GOT3 (cell line): ENCODE measurements around the gene TMEM92.
"Not testable (repeated sequence)": the region's sequence is repeated elsewhere in the genome, so short reads cannot be mapped to it uniquely, and the experiment has no call there.

Source experiments
- DNase-seq: peaks from one replicate; lab custom pipeline; 2025; ENCODE audit warnings: mixed read lengths; lab: John Stamatoyannopoulos, UW

Gene TMEM92

GRCh38 chr17:50301891-50302584, 27.8 kb downstream of the TMEM92 start:
- DNase-seq, result no peak

GRCh38 chr17:50303051-50303450, 28.8 kb downstream of the TMEM92 start:
- no peak for DNase-seq

DNA sequence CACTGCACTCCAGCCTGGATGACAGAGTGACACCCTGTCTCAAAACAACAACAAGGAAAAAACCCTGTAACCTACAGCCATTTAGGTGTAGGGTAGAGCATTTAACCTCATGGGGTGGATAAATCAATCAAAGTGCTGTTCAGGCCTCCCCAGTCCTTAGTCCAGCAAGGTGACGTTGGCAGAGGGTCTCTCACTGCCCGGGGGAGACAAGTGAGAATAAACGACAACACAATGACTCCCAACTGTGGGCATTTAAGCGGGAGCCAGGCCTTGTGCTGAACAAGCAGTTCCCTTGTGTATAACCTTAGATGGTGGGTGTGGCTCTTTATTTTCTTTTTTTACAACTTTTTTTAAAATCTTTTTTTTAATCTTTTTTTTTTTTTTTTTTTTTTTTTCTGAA, 29.3 kb downstream of the TMEM92 start:
- no peak for DNase-seq

GRCh38 chr17:50304781-50305404, 30.6 kb downstream of the TMEM92 start:
- DNase-seq, result no peak

DNA sequence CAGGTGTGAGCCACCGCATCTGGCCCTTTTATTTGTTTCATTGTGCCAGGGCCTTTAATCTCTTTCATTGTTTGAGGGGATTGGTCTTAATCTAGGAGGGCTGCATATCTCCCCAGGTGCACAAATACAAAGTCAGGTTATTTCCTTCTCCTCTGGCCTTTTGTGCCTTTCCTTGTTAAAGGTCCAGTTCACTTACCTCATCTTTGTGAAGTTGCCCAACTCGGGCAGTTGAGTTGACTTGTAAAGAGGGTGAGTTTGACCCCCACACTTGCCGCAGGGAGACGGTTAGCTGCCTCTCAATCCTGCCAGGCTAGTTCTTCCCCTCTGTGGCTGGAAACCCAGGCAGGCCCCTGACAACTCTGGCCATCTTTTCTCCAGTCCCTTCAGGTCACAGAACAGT, 33.4 kb downstream of the TMEM92 start:
- no peak for DNase-seq

GRCh38 chr17:50308666-50309065, 34.4 kb downstream of the TMEM92 start:
- no peak for DNase-seq

DNA sequence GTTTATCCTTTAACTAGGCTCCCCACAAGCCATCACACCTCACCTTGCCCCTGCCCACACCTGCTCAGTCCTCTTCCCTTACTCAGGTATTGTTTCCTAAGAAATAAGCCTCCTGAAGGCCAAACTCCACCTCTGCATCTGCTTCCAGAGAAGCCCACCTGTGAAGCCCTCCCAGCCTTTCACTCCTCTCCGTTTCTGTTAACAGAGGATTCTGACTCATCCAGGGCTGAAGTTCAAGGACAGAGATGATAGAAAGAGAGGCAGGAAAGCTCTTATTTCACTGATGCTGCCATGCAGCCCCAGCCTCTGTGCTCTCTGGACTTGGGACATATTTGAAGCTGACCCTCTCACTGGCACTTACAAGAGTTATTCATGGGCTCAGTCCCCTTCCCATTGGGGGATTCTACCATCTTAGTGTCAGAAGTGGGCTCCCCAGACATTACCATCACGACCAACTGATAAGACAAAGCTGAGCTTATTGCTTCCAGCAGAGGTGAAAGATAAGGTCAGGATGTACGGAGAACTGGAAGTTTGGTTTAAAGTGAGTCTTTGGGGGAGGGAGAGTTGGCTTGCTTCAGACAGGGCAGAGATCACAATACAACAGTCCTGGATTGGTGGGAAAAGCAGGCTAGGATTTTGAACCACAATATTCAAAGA, 36.3 kb downstream of the TMEM92 start:
- no peak for DNase-seq

DNA sequence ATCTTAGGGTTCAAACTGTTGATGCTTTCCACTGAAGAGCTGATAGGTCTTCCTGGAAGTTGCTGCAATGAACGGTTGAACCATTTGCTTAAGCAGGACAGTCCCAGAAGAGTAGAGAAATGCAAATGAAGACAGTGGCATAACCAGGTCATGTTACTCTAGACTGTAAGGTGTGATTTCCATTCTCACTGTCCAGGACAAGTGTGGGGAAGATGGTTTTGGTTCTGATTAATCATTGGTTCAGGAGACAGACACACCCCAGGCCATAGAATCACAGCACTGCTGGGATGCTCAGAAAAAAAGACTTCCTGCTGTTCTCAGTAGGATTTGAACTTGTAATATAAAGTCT, 36.8 kb downstream of the TMEM92 start:
- DNase-seq, result no peak

DNA sequence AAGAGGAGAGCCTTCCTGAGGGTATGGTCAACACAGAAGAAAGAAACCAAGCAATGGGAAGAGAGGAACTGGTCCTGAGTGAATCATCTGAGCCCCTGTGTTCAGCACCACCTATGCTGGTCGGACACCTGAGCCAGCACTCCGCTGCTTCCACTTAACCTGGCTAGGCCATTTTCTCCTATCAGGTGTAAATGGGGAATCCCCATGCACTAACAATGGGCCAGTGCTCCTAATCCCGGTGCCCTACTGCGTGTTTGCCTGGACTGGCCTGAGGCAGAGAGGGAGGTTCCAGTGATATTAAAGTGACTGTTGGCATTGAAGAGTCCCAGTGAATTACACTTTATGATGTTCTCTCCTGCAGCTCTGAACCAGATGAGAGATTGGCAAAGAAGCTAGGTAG, 37.2 kb downstream of the TMEM92 start:
- DNase-seq, result no peak

GRCh38 chr17:50312308-50312707, 38.0 kb downstream of the TMEM92 start:
- no peak for DNase-seq

DNA sequence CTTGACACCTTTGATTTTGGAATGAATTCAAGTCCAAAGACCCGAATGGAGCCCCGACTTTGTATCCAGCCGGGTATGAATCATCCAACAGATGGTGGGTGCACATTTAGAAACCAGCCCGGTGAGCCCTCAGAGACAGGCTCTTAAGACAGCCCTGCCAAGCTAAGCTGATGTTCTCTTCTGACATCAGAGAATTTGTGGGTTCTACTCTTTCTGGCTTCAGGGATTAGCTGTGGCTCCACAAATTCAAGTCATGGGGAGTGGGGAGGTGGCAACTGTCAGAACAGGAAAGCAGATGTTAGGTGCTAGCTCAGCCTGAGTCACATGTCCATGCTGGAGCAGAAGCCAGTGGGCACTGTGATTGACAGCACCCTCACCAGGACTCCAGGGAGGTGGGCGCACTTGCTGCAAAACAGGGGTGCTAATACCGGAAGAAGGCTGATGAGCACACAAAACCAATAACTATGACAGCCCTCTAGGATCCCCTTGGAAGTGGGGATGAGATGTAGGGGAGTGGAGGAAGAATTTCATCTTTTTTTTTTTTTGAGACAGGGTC, 40.3 kb downstream of the TMEM92 start:
- no peak for DNase-seq

DNA sequence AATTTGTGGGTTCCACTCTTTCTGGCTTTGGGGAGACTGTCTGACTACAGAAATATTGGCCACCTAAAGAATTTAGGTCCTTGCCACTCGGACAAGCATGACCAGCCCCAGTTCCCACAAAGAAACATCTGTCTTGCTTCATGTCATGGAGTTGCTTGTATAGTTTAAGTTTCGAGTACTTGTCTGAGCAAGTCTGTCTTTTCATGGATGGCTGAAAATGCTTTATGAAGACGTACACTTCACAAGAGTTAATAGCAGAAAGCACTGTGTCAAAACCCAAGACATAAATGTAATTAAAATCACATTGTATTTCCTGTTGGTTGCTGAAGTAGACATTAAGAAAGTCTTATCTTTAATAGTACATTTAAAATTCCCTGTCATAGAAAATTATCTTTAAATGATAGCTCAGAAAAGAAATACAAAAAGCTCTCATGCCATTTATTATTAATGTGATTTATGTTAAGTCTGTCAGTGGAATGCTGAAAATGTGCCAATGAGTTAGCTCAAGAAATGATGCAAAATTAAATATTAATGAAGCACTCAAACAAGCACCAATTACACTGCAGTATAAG, 41.8 kb downstream of the TMEM92 start:
- DNase-seq, result no peak

- not testable (repeated sequence) for DNase-seq
Measured at GRCh38 chr17:50316660-50317059, 42.4 kb downstream of the TMEM92 start.

GRCh38 chr17:50317121-50317520, 42.9 kb downstream of the TMEM92 start:
- no peak for DNase-seq

GRCh38 chr17:50318501-50319285, 44.4 kb downstream of the TMEM92 start:
- no peak for DNase-seq

DNA sequence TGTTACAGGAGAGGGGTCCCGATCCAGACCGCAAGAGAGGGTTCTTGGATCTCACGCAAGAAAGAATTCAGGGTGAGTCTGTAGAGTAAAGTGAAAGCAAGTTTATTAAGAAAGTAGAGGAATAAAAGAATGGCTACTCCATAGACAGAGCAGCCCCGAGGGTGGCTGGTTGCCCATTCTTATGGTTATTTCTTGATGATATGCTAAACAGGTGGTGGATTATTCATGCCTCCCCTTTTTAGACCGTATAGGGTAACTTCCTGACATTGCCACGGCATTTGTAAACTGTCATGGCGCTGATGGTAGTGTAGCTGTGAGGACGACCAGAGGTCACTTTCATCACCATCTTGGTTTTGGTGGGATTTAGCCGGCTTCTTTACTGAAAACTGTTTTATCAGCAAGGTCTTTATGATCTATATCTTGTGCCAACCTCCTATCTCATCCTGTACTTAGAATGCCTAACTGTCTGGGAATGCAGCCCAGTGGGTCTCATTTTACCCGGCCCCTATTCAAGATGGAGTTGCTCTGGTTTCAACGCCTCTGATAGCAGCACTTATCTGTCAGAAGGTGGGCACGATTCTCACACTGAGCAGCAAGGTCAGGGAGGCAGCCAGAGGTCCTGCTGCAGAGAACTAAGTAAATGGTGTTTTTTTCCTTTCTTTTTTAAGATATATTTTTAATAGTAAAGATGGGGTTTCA, 45.2 kb downstream of the TMEM92 start:
- DNase-seq, result no peak

DNA sequence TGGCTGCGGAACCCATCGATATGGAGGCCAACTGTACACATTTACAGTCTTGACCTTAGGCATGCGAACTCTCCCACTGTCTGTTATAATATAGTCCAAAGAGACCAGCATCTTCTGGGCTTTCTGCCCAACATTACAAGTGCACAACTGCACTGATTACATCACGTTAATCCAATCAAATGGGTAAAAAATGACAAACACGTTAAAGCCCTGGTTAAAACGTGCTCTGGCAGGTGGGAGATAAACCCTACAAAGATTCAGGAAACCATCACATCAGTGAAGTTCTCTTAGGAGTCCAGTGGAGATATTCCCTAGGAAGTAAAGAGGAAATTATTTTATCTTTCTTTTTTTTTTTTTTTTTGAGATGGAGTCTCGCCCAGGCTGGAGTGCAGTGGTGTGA, 48.0 kb downstream of the TMEM92 start:
- DNase-seq, result no peak

DNA sequence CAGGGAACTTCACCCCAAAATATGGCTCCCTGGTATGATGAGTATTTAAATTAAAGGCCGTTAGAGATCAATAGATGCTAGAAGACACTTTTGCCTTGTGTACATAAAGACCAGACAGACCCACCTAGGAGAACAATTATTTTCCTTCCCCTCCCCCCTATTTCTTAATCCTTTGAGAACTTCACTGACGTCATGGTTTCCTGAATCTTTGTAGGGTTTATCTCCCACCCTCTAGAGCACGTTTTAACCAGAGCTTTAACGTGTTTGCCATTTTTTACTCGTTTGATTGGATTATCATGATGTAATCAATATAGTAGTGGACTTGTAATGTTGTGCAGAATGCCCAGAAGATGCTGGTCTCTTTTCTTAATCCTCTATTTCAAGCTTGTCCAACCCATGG, 48.8 kb downstream of the TMEM92 start:
- no peak for DNase-seq

- DNase-seq, result no peak
Measured at GRCh38 chr17:50325906-50326305, 51.6 kb downstream of the TMEM92 start.

DNA sequence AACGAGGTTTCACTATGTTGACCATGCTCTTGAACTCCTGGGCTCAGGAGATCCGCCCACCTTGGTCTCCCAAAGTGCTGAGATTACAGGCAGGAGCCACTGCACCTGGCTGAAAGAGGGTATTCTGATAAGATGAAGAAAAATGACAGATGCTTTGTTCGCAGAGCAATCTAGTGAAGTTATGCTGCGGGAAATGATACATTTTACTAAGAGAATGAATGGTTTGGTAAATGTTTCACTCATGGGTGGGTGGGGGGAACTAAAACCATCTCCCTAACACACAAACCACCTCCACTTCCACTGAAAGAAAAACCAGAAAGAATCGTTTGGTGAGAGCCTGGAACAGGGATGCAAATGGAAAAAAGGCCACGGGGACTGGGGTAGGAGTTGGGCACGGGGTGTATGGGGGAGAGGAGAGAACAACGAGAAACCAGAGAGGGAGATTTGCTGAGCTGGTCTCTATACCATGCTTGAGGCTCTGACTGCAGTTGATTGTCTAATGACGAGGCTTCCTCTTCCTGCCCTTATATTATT, 52.6 kb downstream of the TMEM92 start:
- DNase-seq, result no peak
